LHCN-M2 (cell line): ENCODE data around the gene ABHD6. TPM values are rescaled to one million over a fixed set of nuclear protein-coding genes. Genes with fewer than 3 reads are reported as not detected.
"Not testable (repeated sequence)": the region's sequence is repeated elsewhere in the genome, so short reads cannot be mapped to it uniquely, and the experiment has no call there.

ENCODE experiments used
- DNase-seq: peaks from one replicate; pipeline ENCODE4 v3.0.0-alpha.2; 2012; ENCODE audit warnings: low read depth
- total RNA-seq: library from RNA; depleted of rRNA; stranded (reverse); fragments of >200 nt; gene quantifications from 2 replicates; pipeline ENCODE4 v1.2.3, GENCODE V29; 2014

ABHD6 gene
- total RNA-seq, 1 experiment from 2014 or later: 10.2 TPM

DNA sequence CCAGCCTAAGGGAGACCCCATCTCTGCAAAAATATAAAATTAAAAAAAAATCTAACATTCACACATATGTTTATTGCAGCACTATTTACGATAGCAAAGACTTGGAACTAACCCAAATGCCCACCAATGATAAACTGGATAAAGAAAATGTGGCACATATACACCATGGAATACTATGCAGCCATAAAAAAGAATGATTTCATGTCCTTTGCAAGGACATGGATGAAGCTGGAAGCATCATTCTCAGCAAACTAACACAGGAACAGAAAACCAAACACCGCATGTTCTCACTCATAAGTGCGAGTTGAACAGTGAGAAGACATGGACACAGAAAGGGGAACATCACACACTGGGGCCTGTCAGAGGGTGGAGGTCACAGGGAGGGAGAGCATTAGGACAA lies 35.8 kb downstream of the ABHD6 start:
- not testable (repeated sequence) for DNase-seq

DNA sequence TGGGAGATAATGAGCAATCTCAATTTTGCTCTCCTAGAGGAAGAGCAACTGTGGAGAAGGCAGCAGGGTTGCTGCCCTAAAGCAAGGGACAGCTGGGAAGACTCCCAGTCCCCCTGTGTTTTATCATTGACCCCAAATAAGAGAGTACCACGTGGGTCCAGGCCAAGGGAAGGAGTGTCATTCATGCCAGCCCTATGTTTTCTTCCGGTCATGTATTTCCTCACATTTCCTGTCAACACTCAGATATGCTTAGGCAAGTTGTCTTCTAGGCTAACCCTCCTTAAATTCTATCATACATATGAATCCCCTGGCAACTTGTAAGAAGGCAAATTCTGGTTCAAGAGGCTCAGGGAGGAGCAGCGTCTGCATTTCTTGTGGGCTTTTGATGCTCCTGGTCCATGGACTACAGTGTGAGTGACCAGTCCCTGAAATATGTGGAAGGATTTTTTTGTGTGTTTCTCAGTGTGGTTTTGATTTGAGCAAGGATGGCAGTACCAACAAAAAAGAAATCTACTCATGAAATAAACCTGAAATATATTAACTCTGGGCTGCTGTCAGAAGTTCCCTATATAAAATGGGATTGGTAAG lies 36.5 kb downstream of the ABHD6 start:
- DNase-seq: no peak

DNA sequence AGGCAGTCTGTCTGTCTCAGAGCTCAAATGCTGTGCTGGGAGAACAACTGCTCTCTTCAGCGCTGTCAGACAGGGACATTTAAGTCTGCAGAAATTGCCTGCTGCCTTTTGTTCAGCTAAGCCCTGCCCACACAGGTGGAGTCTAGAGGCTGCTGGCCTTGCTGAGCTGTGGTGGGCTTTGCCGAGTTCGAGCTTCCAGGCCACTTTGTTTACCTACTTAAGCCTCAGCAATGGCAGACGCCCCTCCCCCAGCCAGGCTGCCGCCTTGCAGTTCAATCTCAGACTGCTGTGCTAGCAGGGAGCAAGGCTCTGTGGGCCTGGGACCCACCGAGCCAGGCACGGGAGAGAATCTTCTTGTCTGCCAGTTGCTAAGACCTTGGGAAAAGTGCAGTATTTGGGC lies 43.5 kb downstream of the ABHD6 start:
- DNase-seq: no peak

DNA sequence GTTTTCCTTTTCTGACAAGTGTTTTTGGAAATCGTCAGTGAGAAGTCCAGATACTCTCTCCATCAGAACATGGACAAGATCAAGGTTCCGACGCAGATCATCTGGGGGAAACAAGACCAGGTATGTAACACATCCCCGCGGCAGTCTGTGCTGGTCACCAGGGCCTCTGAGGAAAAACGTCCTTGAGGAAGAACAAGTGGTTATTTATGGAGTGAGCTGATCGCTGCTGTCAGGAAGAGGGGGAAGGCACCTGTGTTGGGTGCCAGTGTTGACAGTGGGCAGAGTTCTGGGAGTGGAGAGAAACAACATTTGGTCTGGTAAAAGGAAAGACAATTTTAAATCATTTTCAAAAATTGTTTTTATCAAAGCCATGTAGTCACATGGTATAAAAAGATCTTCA lies 47.7 kb downstream of the ABHD6 start:
- DNase-seq: no peak

DNA sequence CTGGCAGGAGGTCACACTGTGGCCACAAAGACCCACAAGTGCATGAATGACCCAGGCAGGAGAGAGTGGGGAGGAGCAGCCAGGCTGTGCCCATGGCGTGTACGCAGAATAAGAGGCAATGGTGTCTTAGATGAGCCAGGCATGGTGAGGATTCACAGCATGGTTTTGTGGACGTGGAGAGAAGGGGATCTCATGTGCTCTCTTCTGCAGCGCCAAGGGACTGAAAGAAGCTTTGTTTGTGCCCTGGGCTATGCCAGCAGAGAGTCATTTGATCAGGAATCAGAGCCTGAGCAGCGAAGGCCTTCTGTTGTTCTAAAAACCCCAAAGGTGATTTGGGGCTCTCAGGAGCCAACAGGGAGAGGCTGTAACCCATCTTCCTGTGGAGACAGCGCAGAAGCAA lies 49.8 kb downstream of the ABHD6 start:
- no peak for DNase-seq

DNA sequence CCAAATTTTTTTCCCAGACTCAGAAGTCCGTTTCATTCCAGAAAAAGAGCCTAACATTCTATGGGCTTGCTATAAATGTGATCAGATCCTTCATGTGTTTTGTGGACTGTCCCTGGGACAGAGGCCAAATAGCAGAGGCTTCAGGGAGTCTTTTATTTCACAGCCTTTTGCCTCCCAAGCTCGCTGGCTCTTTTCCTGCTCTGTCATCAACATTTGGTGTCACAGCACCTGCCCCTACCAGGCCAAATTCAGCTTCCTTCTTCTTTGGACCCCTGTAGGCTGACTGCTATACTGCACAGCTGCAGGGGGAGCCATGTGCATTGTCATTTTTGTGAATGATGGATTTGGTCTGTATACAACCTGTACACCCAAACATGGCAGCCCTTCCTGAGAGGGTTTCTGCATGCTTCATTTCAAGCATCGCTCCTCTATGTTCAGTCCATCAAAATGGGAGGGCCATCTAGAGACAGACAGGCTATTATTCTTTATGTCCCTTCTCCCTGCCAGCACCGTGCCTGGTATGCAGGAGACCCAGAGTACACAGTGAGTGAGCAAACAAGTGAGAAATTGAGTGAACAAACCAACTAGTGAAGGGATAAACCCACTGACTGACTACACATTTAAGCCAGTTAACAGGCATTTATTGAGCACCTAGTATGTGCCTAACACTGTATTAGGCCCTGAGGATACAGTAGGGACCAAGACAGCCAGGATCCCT lies 50.6 kb downstream of the ABHD6 start:
- DNase-seq: no peak

DNA sequence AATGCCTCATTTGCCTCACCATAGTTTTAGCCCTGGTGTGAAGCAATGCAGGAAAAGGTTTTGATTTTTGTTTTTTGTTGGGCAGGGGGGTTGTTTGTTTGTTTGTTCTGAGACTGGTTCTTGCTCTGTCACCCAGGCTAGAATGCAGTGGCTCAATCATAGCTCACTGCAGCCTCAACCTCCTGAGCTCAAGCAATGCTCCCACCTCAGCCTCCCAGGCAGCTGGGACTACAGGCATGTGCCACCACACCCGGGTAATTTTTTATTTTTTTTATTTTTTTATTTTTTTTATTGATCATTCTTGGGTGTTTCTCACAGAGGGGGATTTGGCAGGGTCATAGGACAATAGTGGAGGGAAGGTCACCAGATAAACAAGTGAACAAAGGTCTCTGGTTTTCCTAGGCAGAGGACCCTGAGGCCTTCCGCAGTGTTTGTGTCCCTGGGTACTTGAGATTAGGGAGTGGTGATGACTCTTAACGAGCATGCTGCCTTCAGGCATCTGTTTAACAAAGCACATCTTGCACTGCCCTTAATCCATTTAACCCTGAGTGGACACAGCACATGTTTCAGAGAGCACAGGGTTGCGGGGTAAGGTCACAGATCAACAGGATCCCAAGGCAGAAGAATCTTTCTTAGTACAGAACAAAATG lies 51.5 kb downstream of the ABHD6 start:
- DNase-seq: not testable (repeated sequence)

DNA sequence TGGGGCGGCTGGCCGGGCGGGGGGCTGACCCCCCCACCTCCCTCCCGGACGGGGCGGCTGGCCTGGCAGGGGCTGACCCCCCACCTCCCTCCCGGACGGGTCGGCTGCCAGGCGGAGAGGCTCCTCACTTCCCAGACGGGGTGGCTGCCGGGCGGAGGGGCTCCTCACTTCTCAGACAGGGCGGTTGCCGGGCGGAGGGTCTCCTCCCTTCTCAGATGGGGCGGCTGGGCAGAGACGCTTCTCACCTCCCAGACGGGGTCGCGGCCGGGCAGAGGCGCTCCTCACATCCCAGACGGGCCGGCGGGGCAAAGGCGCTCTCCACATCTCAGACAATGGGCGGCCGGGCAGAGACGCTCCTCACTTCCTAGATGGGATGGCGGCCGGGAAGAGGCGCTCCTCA lies 52.9 kb downstream of the ABHD6 start:
- not testable (repeated sequence) for DNase-seq

DNA sequence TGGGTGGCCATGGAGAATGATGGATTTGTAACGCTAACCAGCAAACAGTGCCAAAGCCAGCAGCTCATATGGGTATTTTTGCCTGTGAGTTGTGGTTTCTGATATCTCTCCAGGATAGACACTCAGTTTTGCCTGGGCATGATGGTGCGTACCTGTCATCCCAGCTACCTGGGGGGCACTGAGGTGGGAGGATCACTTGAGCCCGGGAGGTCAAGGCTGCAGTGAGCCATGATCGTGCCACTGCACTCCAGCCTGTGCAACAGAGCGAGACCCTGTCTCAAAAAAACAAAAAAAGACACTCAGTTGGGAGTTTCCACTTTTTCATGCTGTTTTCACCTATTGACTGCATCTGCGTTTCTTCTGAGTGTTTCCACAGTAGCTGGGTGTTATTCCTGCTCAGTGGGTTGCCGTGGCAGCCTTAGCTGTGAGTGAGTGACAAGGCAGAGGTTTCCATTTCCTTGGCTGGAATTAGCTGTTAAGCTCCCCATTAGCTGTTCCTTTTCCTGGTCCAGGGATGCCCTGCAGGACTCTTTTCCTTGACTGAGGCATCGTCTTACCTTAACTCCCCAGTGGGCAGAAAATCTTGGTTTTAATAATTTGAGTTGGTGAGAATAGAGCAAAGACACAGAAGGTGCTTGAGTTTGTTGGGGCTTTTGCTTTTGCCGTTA lies 54.2 kb downstream of the ABHD6 start:
- no peak for DNase-seq

DNA sequence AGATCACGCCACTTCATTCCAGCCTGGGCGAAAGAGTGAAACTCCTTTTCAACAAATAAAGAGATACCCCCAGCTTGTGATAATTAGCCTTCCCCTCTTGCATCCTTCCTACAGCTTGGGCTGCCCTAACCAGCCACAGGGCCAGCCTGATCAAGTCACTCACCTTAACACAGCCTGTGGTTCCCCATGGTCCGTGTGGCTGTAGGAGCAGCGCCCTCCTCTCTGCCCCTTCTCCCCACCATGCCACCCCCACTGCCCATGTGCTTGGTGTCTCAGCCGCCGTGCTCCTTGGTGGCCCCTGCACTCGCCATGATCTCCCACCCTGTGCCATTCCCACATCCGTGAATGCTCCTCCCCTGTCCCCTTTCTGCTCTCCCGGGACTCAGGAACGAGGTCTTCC lies 55.3 kb downstream of the ABHD6 start:
- DNase-seq: no peak

DNA sequence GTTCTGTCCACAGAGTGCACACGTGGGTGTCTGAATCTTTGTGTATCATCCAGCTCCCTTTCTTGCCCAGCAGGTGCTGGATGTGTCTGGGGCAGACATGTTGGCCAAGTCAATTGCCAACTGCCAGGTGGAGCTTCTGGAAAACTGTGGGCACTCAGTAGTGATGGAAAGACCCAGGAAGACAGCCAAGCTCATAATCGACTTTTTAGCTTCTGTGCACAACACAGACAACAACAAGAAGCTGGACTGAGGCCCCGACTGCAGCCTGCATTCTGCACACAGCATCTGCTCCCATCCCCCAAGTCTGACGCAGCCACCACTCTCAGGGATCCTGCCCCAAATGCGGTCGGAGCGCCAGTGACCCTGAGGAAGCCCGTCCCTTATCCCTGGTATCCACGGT lies 55.9 kb downstream of the ABHD6 start:
- no peak for DNase-seq

DNA sequence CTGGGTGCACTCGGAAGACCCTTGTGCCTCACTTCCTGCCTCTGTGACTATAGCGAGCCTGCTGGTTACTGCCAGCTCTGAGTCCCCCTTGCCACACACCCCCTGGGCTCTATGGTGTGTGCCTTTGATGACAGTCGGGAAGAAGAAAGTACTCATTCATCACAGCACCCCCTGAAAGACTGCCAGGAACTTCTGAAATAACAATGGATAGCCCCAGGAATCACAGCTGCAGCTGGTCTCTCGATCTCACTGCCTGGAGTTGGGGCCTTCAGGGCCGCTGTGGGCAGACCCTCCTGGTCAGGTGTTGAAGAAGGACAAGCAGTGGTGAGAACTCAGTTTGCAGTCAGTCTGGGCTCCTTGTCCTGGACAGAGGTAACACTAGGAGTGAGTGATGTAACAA lies 58.7 kb downstream of the ABHD6 start:
- DNase-seq: no peak

DNA sequence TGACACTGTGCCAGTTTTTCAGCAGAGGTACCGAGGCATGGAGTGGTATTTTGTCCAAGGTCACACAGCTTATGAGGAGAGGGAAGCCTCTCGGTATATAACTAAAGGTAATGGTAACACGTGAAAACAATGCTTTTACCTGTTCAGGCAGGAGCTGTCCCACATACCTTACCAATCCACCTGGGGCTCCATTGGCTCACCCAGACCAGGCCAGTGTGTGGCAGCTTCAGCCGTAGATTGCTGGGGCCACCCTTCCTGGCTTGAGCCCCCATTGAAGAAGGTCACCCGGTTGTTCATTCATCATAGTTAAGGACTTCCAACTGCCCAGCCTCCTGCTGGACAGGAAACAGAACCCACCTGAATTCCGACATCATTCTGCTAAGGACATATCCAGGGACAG lies 59.3 kb downstream of the ABHD6 start:
- DNase-seq: no peak

DNA sequence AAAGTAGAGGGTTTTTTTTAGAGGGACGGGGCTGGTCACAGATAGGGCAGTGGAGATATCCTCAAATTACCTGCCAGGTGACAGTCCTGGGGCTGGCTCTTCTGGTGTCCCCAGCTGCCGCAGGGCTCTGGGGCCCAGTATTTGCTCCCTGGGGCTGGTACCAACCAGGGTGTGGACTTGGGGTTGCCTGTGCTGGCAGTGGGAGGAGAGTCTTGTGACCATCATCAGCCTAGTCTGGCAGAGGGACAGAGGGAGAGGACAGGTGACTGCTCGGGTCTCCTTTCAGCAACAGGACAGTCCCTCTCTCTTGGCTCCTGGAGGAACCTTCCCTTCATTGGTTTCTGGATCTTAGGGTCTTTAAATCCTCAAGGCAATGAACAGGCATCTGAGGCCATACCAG lies 60.6 kb downstream of the ABHD6 start:
- no peak for DNase-seq

DNA sequence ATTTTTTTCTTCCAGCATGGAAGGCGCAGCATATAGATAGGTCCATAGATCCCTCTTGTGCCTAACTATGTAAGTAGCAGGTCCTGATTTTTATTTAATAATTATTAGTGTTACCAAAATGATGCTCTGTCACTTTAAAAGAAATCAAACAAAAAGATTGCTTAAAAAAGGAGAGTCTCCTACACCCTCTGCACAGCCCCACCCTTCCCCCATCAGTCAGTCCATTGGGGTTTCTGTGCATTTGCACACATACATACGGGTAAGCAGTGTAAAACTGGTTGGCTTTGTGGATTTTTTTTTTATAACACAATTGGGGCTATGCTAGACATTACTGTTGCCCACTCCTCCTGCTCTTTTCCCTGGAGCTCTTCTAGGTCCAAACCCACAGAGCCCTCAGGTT lies 61.5 kb downstream of the ABHD6 start:
- DNase-seq: no peak

DNA sequence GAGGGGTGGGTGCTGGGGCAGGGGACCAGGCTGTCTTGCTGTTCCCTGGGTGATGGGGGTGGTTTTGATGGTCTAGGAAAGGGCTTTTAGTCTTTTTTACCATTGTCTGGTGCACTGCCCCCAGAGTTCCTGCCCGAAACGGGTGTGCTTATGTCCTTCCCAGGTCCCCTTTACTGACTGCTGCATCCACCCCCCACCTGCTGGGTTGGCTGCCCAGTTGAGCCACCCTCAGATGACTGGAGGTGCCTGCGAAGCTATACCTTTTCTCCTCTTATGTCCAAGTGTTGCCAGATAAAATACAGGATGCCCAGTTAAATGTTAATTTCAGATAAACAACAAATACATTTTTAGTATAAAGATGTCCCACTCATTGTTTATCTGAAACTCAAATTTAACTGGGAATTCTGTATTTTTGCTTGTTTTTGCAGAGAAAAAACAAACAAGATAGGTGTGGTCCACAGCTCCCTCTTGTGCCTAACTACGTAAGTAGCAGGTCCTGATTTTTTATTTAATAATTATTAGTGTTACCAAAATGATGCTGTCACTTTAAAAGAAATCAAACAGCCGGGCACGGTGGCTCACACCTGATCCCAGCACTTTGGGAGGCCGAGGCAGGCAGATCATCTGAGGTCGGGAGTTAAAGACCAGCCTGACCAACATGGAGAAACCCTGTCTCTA lies 62.4 kb downstream of the ABHD6 start:
- DNase-seq: peak; percentile 48

DNA sequence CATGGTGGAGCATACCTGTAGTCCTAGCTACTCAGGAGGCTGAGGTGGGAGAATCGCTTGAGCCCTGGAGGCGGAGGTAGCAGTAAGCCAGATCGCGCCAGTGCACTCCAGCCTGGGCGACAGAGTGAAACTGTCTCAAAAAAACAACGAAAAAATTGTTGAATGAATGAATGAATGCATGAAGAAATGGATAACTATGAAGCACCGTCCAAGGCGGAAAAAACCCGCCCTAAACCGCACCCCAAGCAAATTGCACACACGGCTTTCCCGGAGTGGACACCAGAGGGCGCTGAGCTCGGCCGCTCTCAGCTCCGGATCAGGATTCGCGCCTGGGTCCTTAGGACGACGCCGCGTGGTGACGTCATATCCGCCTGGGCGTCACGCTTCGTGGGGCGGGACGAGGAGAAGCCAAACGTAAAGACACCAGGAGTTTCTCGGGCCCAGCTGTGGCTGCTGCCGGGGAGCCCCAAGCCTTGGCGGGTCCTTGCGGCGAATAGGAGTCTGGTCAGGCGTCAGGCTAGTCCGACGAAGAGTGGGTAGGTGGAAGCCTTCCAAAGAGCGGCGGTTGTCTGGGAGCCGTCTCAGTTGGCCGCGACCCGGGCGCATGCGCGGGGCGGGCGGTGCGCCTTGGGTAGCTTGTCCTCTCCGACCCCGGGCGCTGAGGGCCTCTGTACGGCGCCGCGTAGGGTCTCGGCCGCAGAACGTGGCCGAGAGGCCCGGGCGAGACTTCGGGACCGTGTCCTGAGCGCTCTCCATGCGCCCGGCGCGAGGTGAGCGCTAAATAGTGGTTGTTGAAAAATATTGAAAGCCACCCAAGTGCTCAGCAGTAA lies 68.5 kb downstream of the ABHD6 start, which contains the start of the genes HTD2 and RPP14:
TSS of gene HTD2 (plus strand) at position 639 of the 830 bp plus-strand sequence. CDS start 11,094 bp downstream, outside the sequence.
TSS of gene RPP14 (plus strand) at position 364 of the 830 bp plus-strand sequence. CDS start 4,085 bp downstream, outside the sequence.
- DNase-seq: peak; percentile 97

DNA sequence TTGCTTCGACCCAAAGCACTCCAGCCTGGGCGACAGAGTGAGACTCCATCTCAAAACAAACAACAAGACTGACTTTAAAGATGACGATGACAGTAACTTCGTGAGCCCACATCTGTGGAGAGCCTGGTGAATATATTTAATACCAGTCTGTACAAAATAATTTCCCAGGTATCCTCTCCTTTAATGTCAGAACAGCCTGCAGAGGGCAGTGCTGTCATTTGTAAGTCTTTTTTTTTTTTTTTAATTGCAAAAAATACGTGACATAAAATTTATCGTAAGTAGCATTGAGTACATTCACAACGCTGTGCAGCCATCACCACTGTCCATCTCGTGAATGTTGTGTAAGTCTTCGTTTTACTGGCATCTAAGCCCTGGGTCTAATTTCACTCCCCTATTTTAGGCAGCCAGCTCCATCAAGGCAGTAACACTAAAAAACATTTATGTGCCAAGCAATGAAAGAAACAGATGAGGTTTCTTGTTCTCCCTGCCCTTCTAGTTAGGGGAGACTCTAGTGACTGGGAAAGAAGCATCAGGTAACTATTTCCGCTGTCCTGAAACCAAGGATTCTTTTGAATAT lies 70.1 kb downstream of the ABHD6 start:
- peak; percentile 64 for DNase-seq

DNA sequence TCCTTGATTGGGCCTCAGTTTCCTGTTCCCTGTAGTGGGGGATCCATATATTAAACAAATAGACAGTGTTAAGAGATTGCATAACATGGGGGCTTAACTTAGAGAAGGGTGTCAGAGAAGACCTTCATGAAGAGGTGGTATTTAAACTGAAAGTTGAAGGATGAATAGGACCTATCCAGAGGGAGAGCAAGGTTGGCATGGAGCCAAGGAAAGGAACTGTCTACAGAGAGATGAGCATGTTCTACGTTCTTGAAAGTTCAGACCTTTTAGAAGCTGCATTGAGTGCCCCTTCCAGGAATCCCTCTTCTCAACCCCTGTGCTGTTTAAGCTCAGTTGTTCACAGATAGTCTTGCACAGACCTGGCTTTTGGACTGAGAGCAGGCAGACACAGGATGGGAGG lies 71.1 kb downstream of the ABHD6 start:
- no peak for DNase-seq

DNA sequence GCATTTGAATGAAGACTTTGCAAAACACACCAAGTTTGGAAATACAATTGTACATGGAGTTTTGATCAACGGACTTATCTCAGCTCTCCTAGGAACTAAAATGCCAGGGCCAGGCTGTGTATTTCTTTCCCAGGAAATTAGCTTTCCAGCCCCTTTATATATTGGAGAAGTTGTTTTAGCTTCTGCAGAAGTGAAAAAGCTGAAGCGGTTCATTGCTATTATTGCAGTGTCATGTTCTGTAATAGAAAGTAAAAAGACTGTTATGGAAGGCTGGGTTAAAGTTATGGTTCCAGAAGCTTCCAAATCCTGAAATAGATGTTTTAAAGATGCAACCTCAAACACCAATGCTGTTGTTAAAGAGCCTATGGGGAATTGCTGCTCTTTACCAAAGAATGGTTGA lies 80.2 kb downstream of the ABHD6 start:
- no peak for DNase-seq
